IMR-90 (cell line): ENCODE results near the gene CRYGS. TPM values are rescaled to one million over a fixed set of nuclear protein-coding genes. Genes with fewer than 3 reads are reported as not detected.

ENCODE experiments used
- ATAC-seq: fragments of 200-7000 bp; cut with Tn5 transposase; 2 replicates; pipeline ENCODE4 v1.9.1; 2020; ENCODE audit warnings: low read depth, mild to moderate bottlenecking, moderate library complexity
- BruUV-seq: library from RNA; stranded (reverse); fragments of 400-500 nt; replicated peaks from 2 replicates; lab custom pipeline; 2021; lab: Mats Ljungman, UMichigan
- CTCF ChIA-PET: fragments of 300-600 bp; formaldehyde crosslinking; extraction: SDS; loops from one replicate; lab custom pipeline; 2021; ENCODE audit warnings: antibody characterized with exemption; lab: Yijun Ruan, JAX
- POLR2A ChIA-PET: fragments of 300-600 bp; sonication (Branson Sonifier 250); formaldehyde crosslinking; loops from one replicate; lab custom pipeline; 2022; ENCODE audit warnings: antibody characterized with exemption; ENCODE audit not compliant: unreplicated experiment; lab: Charles Lee
- DNase-seq: peaks from one replicate; pipeline ENCODE4 v3.0.0; 2013
- H2AFZ ChIP-seq: replicated peaks from 2 replicates; pipeline ENCODE3; 2013; ENCODE audit warnings: low read length, mild to moderate bottlenecking; ENCODE audit not compliant: poor library complexity
- H2AK5ac ChIP-seq: 2 replicates; pipeline ENCODE4 v1.6.1; 2013; ENCODE audit warnings: low read depth, low read length, inconsistent platforms
- H2AK9ac ChIP-seq: replicated peaks from 2 replicates; pipeline ENCODE3; 2013; ENCODE audit warnings: mild to moderate bottlenecking, low read depth, low read length, moderate library complexity; ENCODE audit not compliant: poor library complexity
- H2BK120ac ChIP-seq: 2 replicates; pipeline ENCODE4 v1.6.1; 2013; ENCODE audit warnings: low read depth, low read length, inconsistent platforms
- H2BK15ac ChIP-seq: 3 replicates; pipeline ENCODE4 v1.6.1; 2013; ENCODE audit warnings: low read depth, low read length, inconsistent platforms
- H2BK20ac ChIP-seq: 2 replicates; pipeline ENCODE4 v1.6.1; 2013; ENCODE audit warnings: low read depth, mild to moderate bottlenecking, inconsistent platforms, low read length, moderate library complexity
- H2BK5ac ChIP-seq: 2 replicates; pipeline ENCODE4 v1.6.1; 2013; ENCODE audit warnings: mild to moderate bottlenecking, low read depth, low read length, inconsistent platforms; ENCODE audit not compliant: poor library complexity, severe bottlenecking
- H3K14ac ChIP-seq: replicated peaks from 2 replicates; pipeline ENCODE4 v1.6.1; 2013; ENCODE audit warnings: low read depth, low read length, inconsistent platforms
- H3K18ac ChIP-seq: 2 replicates; pipeline ENCODE4 v1.6.1; 2013; ENCODE audit warnings: low read depth, low read length, control low read depth
- H3K23ac ChIP-seq: 2 replicates; pipeline ENCODE4 v1.6.1; 2013; ENCODE audit warnings: low read depth, low read length, inconsistent platforms
- H3K27ac ChIP-seq: 2 replicates; pipeline ENCODE4 v1.5.1; 2013; ENCODE audit warnings: mild to moderate bottlenecking, control low read depth, low read length; ENCODE audit not compliant: insufficient read depth
- H3K27me3 ChIP-seq: 2 replicates; pipeline ENCODE4 v1.6.1; 2013; ENCODE audit warnings: low read length; ENCODE audit not compliant: control insufficient read depth, insufficient read depth
- H3K36me3 ChIP-seq: 2 replicates; pipeline ENCODE4 v1.6.1; 2013; ENCODE audit warnings: low read length, mixed read lengths; ENCODE audit not compliant: control insufficient read depth, insufficient read depth
- H3K4ac ChIP-seq: 2 replicates; pipeline ENCODE4 v1.6.1; 2013; ENCODE audit warnings: low read depth, low read length, inconsistent platforms
- H3K4me1 ChIP-seq: 2 replicates; pipeline ENCODE4 v1.6.1; 2013; ENCODE audit warnings: low read length, mixed read lengths; ENCODE audit not compliant: control insufficient read depth, insufficient read depth
- H3K4me2 ChIP-seq: 2 replicates; pipeline ENCODE4 v1.6.1; 2013; ENCODE audit warnings: low read depth, mild to moderate bottlenecking, control low read depth, low read length, moderate library complexity
- H3K4me3 ChIP-seq: 2 replicates; pipeline ENCODE4 v1.5.1; 2013; ENCODE audit warnings: low read depth, mild to moderate bottlenecking, control low read depth, low read length, moderate library complexity; ENCODE audit not compliant: insufficient read depth
- H3K56ac ChIP-seq: 2 replicates; pipeline ENCODE4 v1.6.1; 2013; ENCODE audit warnings: low read length, inconsistent platforms; ENCODE audit not compliant: insufficient read depth; ENCODE audit errors: extremely low read depth
- H3K79me1 ChIP-seq, 2 experiments: 2 replicates each; pipeline ENCODE4 v1.6.1; 2013; ENCODE audit warnings: low read length in 2 of 2, inconsistent platforms in 1 of 2, low read depth in 1 of 2
- H3K9ac ChIP-seq: 2 replicates; pipeline ENCODE4 v1.6.1; 2013; ENCODE audit warnings: low read depth, low read length, control low read depth
- H3K9me1 ChIP-seq: 2 replicates; pipeline ENCODE4 v1.6.1; 2013; ENCODE audit warnings: low read length, inconsistent platforms; ENCODE audit not compliant: insufficient read depth
- H3K9me3 ChIP-seq: 2 replicates; pipeline ENCODE4 v1.6.1; 2013; ENCODE audit warnings: low read length; ENCODE audit not compliant: control insufficient read depth, insufficient read depth
- H4K20me1 ChIP-seq: 2 replicates; pipeline ENCODE4 v1.6.1; 2013; ENCODE audit warnings: low read length, inconsistent platforms; ENCODE audit not compliant: insufficient read depth
- H4K5ac ChIP-seq: 2 replicates; pipeline ENCODE4 v1.6.1; 2013; ENCODE audit warnings: mild to moderate bottlenecking, low read depth, low read length, control low read depth
- H4K8ac ChIP-seq, 2 experiments: 2 replicates each; pipeline ENCODE4 v1.6.1; 2013; ENCODE audit warnings: low read depth in 2 of 2, low read length in 2 of 2, control low read depth in 1 of 2, inconsistent platforms in 1 of 2
- H4K91ac ChIP-seq: 2 replicates; pipeline ENCODE4 v1.6.1; 2013; ENCODE audit warnings: low read depth, low read length, inconsistent platforms; ENCODE audit not compliant: insufficient read depth
- BHLHE40 ChIP-seq: fragments of 150-350 bp; IDR thresholded peaks from 2 replicates; pipeline ENCODE4 v1.6.1; 2016; ENCODE audit warnings: mild to moderate bottlenecking, low read depth, low read length
- CEBPB ChIP-seq: IDR thresholded peaks from 2 replicates; pipeline ENCODE4 v1.6.1; 2012; ENCODE audit warnings: low read depth, low read length, improper control_type of control experiment
- CHD1 ChIP-seq: IDR thresholded peaks from 2 replicates; pipeline ENCODE4 v1.6.1; 2012; ENCODE audit warnings: low read depth, low read length, improper control_type of control experiment
- CTCF ChIP-seq: conservative IDR thresholded peaks from 2 replicates; pipeline ENCODE4 v1.5.1; 2012; ENCODE audit warnings: mild to moderate bottlenecking, low read depth, low read length, improper control_type of control experiment
- ELK1 ChIP-seq: fragments of 150-350 bp; IDR thresholded peaks from 2 replicates; pipeline ENCODE4 v1.6.1; 2016; ENCODE audit warnings: low read depth, mild to moderate bottlenecking, low read length, moderate library complexity, borderline replicate concordance
- FOS ChIP-seq: fragments of 150-350 bp; IDR thresholded peaks from 2 replicates; pipeline ENCODE4 v1.6.1; 2016; ENCODE audit warnings: low read depth, low read length
- MAFK ChIP-seq: IDR thresholded peaks from 2 replicates; pipeline ENCODE4 v1.6.1; 2012; ENCODE audit warnings: low read depth, low read length, improper control_type of control experiment
- MAZ ChIP-seq: IDR thresholded peaks from 2 replicates; pipeline ENCODE4 v1.6.1; 2012; ENCODE audit warnings: low read depth, mild to moderate bottlenecking, low read length, improper control_type of control experiment, moderate library complexity, borderline replicate concordance
- MXI1 ChIP-seq: IDR thresholded peaks from 2 replicates; pipeline ENCODE4 v1.6.1; 2012; ENCODE audit warnings: low read depth, mild to moderate bottlenecking, low read length, moderate library complexity, borderline replicate concordance
- NFE2L2 ChIP-seq: fragments of 150-350 bp; IDR thresholded peaks from 2 replicates; pipeline ENCODE4 v1.6.1; 2016; ENCODE audit warnings: low read depth, mild to moderate bottlenecking, low read length
- POLR2A ChIP-seq: IDR thresholded peaks from 2 replicates; pipeline ENCODE4 v1.6.1; 2012; ENCODE audit warnings: mild to moderate bottlenecking, low read depth, low read length
- RAD21 ChIP-seq: IDR thresholded peaks from 2 replicates; pipeline ENCODE4 v1.6.1; 2012; ENCODE audit warnings: low read length, improper control_type of control experiment
- RCOR1 ChIP-seq: IDR thresholded peaks from 2 replicates; pipeline ENCODE4 v1.6.1; 2012; ENCODE audit warnings: mild to moderate bottlenecking, low read length, improper control_type of control experiment; ENCODE audit not compliant: insufficient replicate concordance
- RFX5 ChIP-seq: IDR thresholded peaks from 2 replicates; pipeline ENCODE4 v1.8.0; 2012; ENCODE audit warnings: low read depth, mild to moderate bottlenecking, low read length, moderate library complexity
- SMC3 ChIP-seq: fragments of 150-350 bp; IDR thresholded peaks from 2 replicates; pipeline ENCODE4 v1.6.1; 2016; ENCODE audit warnings: low read depth, mild to moderate bottlenecking, antibody characterized with exemption, low read length, moderate library complexity
- USF2 ChIP-seq: fragments of 150-350 bp; IDR thresholded peaks from 2 replicates; pipeline ENCODE4 v1.6.1; 2017; ENCODE audit warnings: mild to moderate bottlenecking, antibody characterized with exemption, low read length, low read depth
- WGBS, 2 experiments: methylation state at CpG; one replicate each; pipeline versions ENCODE4 v1.1.5 to v1.1.7; 2013; ENCODE audit warnings: missing lambda C conversion rate in 2 of 2; ENCODE audit not compliant: insufficient read length in 1 of 2; ENCODE audit errors: extremely low coverage in 2 of 2; 5-methylcytosine and 5-hydroxymethylcytosine counted together
- dilution Hi-C: fragments of 300-500 bp; cut with HindIII; formaldehyde crosslinking; loops from one replicate; pipeline ENCODE4 v1.14.3; 2018; ENCODE audit warnings: low sequenced_read_pairs; ENCODE audit not compliant: unreplicated experiment
- in situ Hi-C: fragments of 300-500 bp; cut with MboI; formaldehyde crosslinking; loops from 3 replicates; pipeline ENCODE4 v1.14.3; 2019; ENCODE audit warnings: low sequenced_read_pairs, inconsistent platforms, mixed read lengths
- intact Hi-C: fragments of 100-400 bp; cut with micrococcal nuclease; formaldehyde crosslinking; loops from 2 replicates; pipeline ENCODE4 v1.10.0; 2022
- polyA plus RNA-seq, 3 experiments: library from polyadenylated mRNA; depleted of rRNA; stranded (reverse); fragments of >200 nt; gene quantifications; 2 replicates each; pipeline ENCODE4 v1.2.3, GENCODE V29; 2012; ENCODE audit warnings: low replicate concordance in 1 of 3
- total RNA-seq: library from RNA; depleted of rRNA; stranded (reverse); fragments of >200 nt; gene quantifications from 2 replicates; pipeline ENCODE4 v1.2.3, GENCODE V29; 2012

The CRYGS gene
- total and polyA plus RNA-seq, 2 of the 4 experiments (the other 2 are of a cell fraction) = 0.36 to 2.1 TPM

- dilution Hi-C loops (no loop called here), intact Hi-C loops (no loop called here), in situ Hi-C loops (no loop called here)
- DNase-seq = no peak
- Histone ChIP-seq H2AFZ (no peak overlapping the region), H3K14ac (no peak overlapping the region), H4K91ac (no peak overlapping the region), H3K27ac (no peak overlapping the region), H3K23ac (no peak overlapping the region), H3K36me3 (peaks cover 20% of the 10 kb centered on the region), H2BK5ac (no peak overlapping the region), H2AK9ac (no peak overlapping the region), H2BK120ac (no peak overlapping the region), H3K9me3 (no peaks in the 10 kb centered on the region), H3K4me1 (no peaks in the 10 kb centered on the region), H3K18ac (no peak overlapping the region), H3K9me1 (no peaks in the 10 kb centered on the region), H3K27me3 (no peaks in the 10 kb centered on the region), H4K20me1 (no peaks in the 10 kb centered on the region), H2BK20ac (no peak overlapping the region), H3K9ac (no peak overlapping the region), H3K4me3 (no peak overlapping the region), H2BK15ac (no peak overlapping the region), H4K5ac (no peak overlapping the region), H4K8ac (no peak overlapping the region), H3K79me1 (no peaks in the 10 kb centered on the region), H2AK5ac (no peak overlapping the region), H3K4me2 (no peak overlapping the region), H3K4ac (no peak overlapping the region), H3K56ac (no peak overlapping the region)
- 100% methylated on average over 1 of the region's 5 CpGs; no CpG with 5 or more reads in 1 of the 2 experiments for WGBS, 2 experiments
- ATAC-seq = no peak
- TF ChIP-seq ELK1 = no peak
- TF ChIP-seq MXI1 = no peak
- no peak for TF ChIP-seq POLR2A
- no peak for TF ChIP-seq RAD21
- TF ChIP-seq CHD1 = no peak
- no peak for TF ChIP-seq SMC3
- TF ChIP-seq BHLHE40 = no peak
- no peak for TF ChIP-seq CEBPB
- TF ChIP-seq CTCF = no peak
- TF ChIP-seq RCOR1 = no peak
- TF ChIP-seq RFX5 = no peak
- no peak for TF ChIP-seq MAFK
- no peak for TF ChIP-seq MAZ
- TF ChIP-seq NFE2L2 = no peak
- TF ChIP-seq FOS = no peak
- no peak for TF ChIP-seq USF2
- CTCF ChIA-PET = no interaction called here
- BruUV-seq = no TSS peak
- POLR2A ChIA-PET = no interaction called here
These were observed 8.3 kb upstream of the CRYGS start for GRCh38 chr3:186552408-186553031.
